H9 (cell line): Measurements from ENCODE around the gene DCBLD1. TPM values are rescaled to one million over a fixed set of nuclear protein-coding genes. Genes with fewer than 3 reads are reported as not detected.

Experiments
- DNase-seq: peaks from one replicate; pipeline ENCODE4 v3.0.0-alpha.2; 2017
- H2AFZ ChIP-seq: one replicate; pipeline ENCODE4 v1.6.1; 2013; ENCODE audit warnings: mild to moderate bottlenecking, low read length, control low read depth, moderate library complexity
- H2AK5ac ChIP-seq: 2 replicates; pipeline ENCODE4 v1.6.1; 2013; ENCODE audit warnings: low read length, control low read depth, mixed read lengths; ENCODE audit not compliant: insufficient read length
- H2BK120ac ChIP-seq: one replicate; pipeline ENCODE4 v1.6.1; 2013; ENCODE audit warnings: low read depth, mild to moderate bottlenecking, low read length, control low read depth, inconsistent platforms; ENCODE audit not compliant: poor library complexity, severe bottlenecking
- H2BK12ac ChIP-seq: 2 replicates; pipeline ENCODE4 v1.6.1; 2013; ENCODE audit warnings: low read length, control low read depth, mixed read lengths, low read depth; ENCODE audit not compliant: insufficient read length
- H2BK15ac ChIP-seq: 2 replicates; pipeline ENCODE4 v1.6.1; 2013; ENCODE audit warnings: low read depth, low read length, control low read depth
- H2BK20ac ChIP-seq: one replicate; pipeline ENCODE4 v1.6.1; 2013; ENCODE audit warnings: low read depth, mild to moderate bottlenecking, low read length, control low read depth, inconsistent platforms; ENCODE audit not compliant: poor library complexity, severe bottlenecking
- H2BK5ac ChIP-seq: 2 replicates; pipeline ENCODE4 v1.6.1; 2013; ENCODE audit warnings: low read length, control low read depth, mixed read lengths; ENCODE audit not compliant: insufficient read length
- H3K14ac ChIP-seq: 2 replicates; pipeline ENCODE4 v1.6.1; 2013; ENCODE audit warnings: low read length, control low read depth; ENCODE audit not compliant: insufficient read depth
- H3K18ac ChIP-seq: 2 replicates; pipeline ENCODE4 v1.6.1; 2013; ENCODE audit warnings: low read depth, mild to moderate bottlenecking, mixed read lengths, low read length, control low read depth; ENCODE audit not compliant: insufficient read length
- H3K23ac ChIP-seq: 2 replicates; pipeline ENCODE4 v1.6.1; 2013; ENCODE audit warnings: low read length, control low read depth, mixed read lengths, low read depth; ENCODE audit not compliant: insufficient read length
- H3K23me2 ChIP-seq: 2 replicates; pipeline ENCODE4 v1.6.1; 2013; ENCODE audit warnings: low read depth, mild to moderate bottlenecking, mixed read lengths, low read length, control low read depth; ENCODE audit not compliant: insufficient read length, poor library complexity, severe bottlenecking
- H3K27ac ChIP-seq: 2 replicates; pipeline ENCODE4 v1.5.1; 2013; ENCODE audit warnings: low read length, control low read depth, mixed read lengths, low read depth; ENCODE audit not compliant: insufficient read length
- H3K27me3 ChIP-seq: 2 replicates; pipeline ENCODE4 v1.6.1; 2013; ENCODE audit warnings: low read length, control low read depth, inconsistent platforms; ENCODE audit not compliant: insufficient read depth
- H3K4ac ChIP-seq: 2 replicates; pipeline ENCODE4 v1.6.1; 2013; ENCODE audit warnings: low read depth, mild to moderate bottlenecking, control low read depth, inconsistent platforms, low read length, moderate library complexity
- H3K4me1 ChIP-seq: 2 replicates; pipeline ENCODE4 v1.6.1; 2013; ENCODE audit warnings: low read length, control low read depth, inconsistent platforms; ENCODE audit not compliant: insufficient read depth
- H3K4me2 ChIP-seq: 2 replicates; pipeline ENCODE4 v1.6.1; 2013; ENCODE audit warnings: low read length, control low read depth, mixed read lengths; ENCODE audit not compliant: insufficient read length, insufficient read depth
- H3K56ac ChIP-seq: 2 replicates; pipeline ENCODE4 v1.6.1; 2013; ENCODE audit warnings: low read depth, mild to moderate bottlenecking, mixed read lengths, low read length, control low read depth; ENCODE audit not compliant: insufficient read length
- H3K79me1 ChIP-seq: 2 replicates; pipeline ENCODE4 v1.6.1; 2013; ENCODE audit warnings: low read depth, mild to moderate bottlenecking, moderate library complexity, low read length, control low read depth, inconsistent platforms; ENCODE audit not compliant: insufficient read depth, poor library complexity, severe bottlenecking
- H3K79me2 ChIP-seq: 2 replicates; pipeline ENCODE4 v1.6.1; 2013; ENCODE audit warnings: low read length, control low read depth, inconsistent platforms; ENCODE audit not compliant: insufficient read depth
- H3K9ac ChIP-seq: 2 replicates; pipeline ENCODE4 v1.6.1; 2013; ENCODE audit warnings: low read length, control low read depth, mixed read lengths; ENCODE audit not compliant: insufficient read length; ENCODE audit errors: extremely low read depth
- H3K9me3 ChIP-seq: one replicate; pipeline ENCODE4 v1.6.1; 2013; ENCODE audit warnings: low read depth, low read length, inconsistent platforms; ENCODE audit not compliant: control insufficient read depth
- H3T11ph ChIP-seq: one replicate; pipeline ENCODE4 v1.6.1; 2013; ENCODE audit warnings: mild to moderate bottlenecking, low read length, control low read depth, inconsistent platforms
- H4K20me1 ChIP-seq: one replicate; pipeline ENCODE4 v1.6.1; 2013; ENCODE audit not compliant: control insufficient read depth, insufficient read length, insufficient read depth
- H4K5ac ChIP-seq: 2 replicates; pipeline ENCODE4 v1.6.1; 2013; ENCODE audit warnings: low read depth, mild to moderate bottlenecking, mixed read lengths, low read length, control low read depth; ENCODE audit not compliant: insufficient read length
- H4K8ac ChIP-seq: replicated peaks from 2 replicates; pipeline ENCODE4 v1.6.1; 2013; ENCODE audit warnings: low read length, control low read depth, mixed read lengths, low read depth; ENCODE audit not compliant: insufficient read length
- H4K91ac ChIP-seq: 2 replicates; pipeline ENCODE4 v1.6.1; 2013; ENCODE audit warnings: low read depth, mild to moderate bottlenecking, moderate library complexity, mixed read lengths, low read length, control low read depth; ENCODE audit not compliant: insufficient read length
- H3K27ac Mint-ChIP-seq, 3 experiments: 2 replicates in 2 of 3; 3 replicates in 1 of 3; pipeline ENCODE4 v1.8.0; 2020 to 2021; ENCODE audit warnings: mixed read lengths in 3 of 3, mild to moderate bottlenecking in 1 of 3, moderate library complexity in 1 of 3
- H3K27me3 Mint-ChIP-seq: 2 replicates; pipeline ENCODE4 v1.8.0; 2021; ENCODE audit warnings: low read depth, mild to moderate bottlenecking, moderate library complexity, mixed read lengths
- H3K36me3 Mint-ChIP-seq, 3 experiments: 2 replicates in 2 of 3; 3 replicates in 1 of 3; pipeline ENCODE4 v1.8.0; 2020 to 2021; ENCODE audit warnings: low read depth in 3 of 3, mixed read lengths in 3 of 3; ENCODE audit not compliant: insufficient read depth in 1 of 3
- H3K4me1 Mint-ChIP-seq, 2 experiments: 2 replicates each; pipeline ENCODE4 v1.8.0; 2020; ENCODE audit warnings: mixed read lengths in 2 of 2
- H3K4me3 Mint-ChIP-seq, 2 experiments: 2 replicates in 1 of 2; 3 replicates in 1 of 2; pipeline ENCODE4 v1.8.0; 2020 to 2021; ENCODE audit warnings: mild to moderate bottlenecking in 2 of 2, mixed read lengths in 2 of 2, moderate library complexity in 1 of 2
- H3K9me3 Mint-ChIP-seq, 2 experiments: 2 replicates in 1 of 2; 3 replicates in 1 of 2; pipeline ENCODE4 v1.8.0; 2020; ENCODE audit warnings: mild to moderate bottlenecking in 2 of 2, mixed read lengths in 2 of 2, moderate library complexity in 1 of 2
- WGBS: extraction: QIAGEN DNeasy Blood & Tissue Kit; methylation state at CpG from one replicate; pipeline ENCODE4 v1.1.7; 2013; ENCODE audit warnings: missing lambda C conversion rate, low lambda C conversion rate, mixed read lengths; ENCODE audit not compliant: insufficient read length; ENCODE audit errors: extremely low coverage; 5-methylcytosine and 5-hydroxymethylcytosine counted together
- total RNA-seq: library from RNA; stranded (reverse); gene quantifications from 2 replicates; pipeline ENCODE4 v1.2.1, GENCODE V29; 2021
- TF ChIP-seq, protein P1 (sequence below): fragments of 200-600 bp; sonication (generic); conservative IDR thresholded peaks from 3 replicates; pipeline ENCODE4 v1.8.0; 2021; ENCODE audit warnings: antibody characterized with exemption, mild to moderate bottlenecking

The DCBLD1 gene
- total RNA-seq, 1 experiment from 2014 or later, result 10.1 TPM

DNA sequence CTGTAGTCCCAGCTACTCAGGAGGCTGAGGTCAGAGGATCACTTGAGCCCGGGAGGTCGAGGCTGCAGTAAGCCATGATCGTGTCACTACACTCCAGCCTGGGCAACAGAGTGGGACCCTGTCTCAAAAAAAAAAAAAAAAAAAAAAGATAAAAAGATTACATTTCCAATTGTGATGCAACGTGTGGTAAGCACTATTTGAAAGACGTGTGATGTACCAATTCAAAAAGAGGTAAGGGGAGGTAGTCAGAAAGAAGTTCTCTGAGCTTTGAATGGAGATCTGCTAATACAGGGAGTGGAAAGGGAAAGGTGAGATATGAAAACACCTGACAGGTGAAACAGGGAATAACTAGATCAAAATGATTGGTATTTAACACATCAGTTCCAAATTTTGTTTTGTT lies 108.0 kb downstream of the DCBLD1 start:
- H3K27me3 Mint-ChIP-seq, result no peaks in the 10 kb centered on the region
- no peak overlapping the region for H2AFZ ChIP-seq
- H2BK15ac ChIP-seq, result no peak overlapping the region
- H4K20me1 ChIP-seq, result no peaks in the 10 kb centered on the region
- H3K4me3 Mint-ChIP-seq, result no peak overlapping the region
- H3K4me1 ChIP-seq, result no peaks in the 10 kb centered on the region
- H3K79me2 ChIP-seq, result no peaks in the 10 kb centered on the region; the same call in 1 of the 2 replicates
- H3K9ac ChIP-seq, result no peak overlapping the region
- H3T11ph ChIP-seq, result no peak overlapping the region
- H4K8ac ChIP-seq, result no peak overlapping the region
- H3K9me3 Mint-ChIP-seq, result no peaks in the 10 kb centered on the region
- H3K27ac Mint-ChIP-seq, result no peak overlapping the region
- no peak overlapping the region for H3K4ac ChIP-seq
- H3K27ac ChIP-seq, result no peak overlapping the region
- no peak overlapping the region for H2BK20ac ChIP-seq
- H3K79me1 ChIP-seq, result no peaks in the 10 kb centered on the region
- H2BK5ac ChIP-seq, result no peak overlapping the region
- no peak overlapping the region for H3K56ac ChIP-seq
- no peak overlapping the region for H2AK5ac ChIP-seq
- DNase-seq, result no peak
- no peak overlapping the region for H3K23ac ChIP-seq
- H3K4me2 ChIP-seq, result no peak overlapping the region
- no CpG with 5 or more reads among the region's 5 CpGs for WGBS
- H3K4me1 Mint-ChIP-seq, result no peaks in the 10 kb centered on the region
- H3K36me3 Mint-ChIP-seq, result peaks cover 9 to 18% (median 11%) of the 10 kb centered on the region in 3 experiments; a peak in 6 of 7 replicates
- no peak overlapping the region for H4K5ac ChIP-seq
- H3K14ac ChIP-seq, result no peak overlapping the region
- no peaks in the 10 kb centered on the region for H3K27me3 ChIP-seq
- TF ChIP-seq, protein P1, sequence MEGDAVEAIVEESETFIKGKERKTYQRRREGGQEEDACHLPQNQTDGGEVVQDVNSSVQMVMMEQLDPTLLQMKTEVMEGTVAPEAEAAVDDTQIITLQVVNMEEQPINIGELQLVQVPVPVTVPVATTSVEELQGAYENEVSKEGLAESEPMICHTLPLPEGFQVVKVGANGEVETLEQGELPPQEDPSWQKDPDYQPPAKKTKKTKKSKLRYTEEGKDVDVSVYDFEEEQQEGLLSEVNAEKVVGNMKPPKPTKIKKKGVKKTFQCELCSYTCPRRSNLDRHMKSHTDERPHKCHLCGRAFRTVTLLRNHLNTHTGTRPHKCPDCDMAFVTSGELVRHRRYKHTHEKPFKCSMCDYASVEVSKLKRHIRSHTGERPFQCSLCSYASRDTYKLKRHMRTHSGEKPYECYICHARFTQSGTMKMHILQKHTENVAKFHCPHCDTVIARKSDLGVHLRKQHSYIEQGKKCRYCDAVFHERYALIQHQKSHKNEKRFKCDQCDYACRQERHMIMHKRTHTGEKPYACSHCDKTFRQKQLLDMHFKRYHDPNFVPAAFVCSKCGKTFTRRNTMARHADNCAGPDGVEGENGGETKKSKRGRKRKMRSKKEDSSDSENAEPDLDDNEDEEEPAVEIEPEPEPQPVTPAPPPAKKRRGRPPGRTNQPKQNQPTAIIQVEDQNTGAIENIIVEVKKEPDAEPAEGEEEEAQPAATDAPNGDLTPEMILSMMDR, result no peak
- H3K18ac ChIP-seq, result no peak overlapping the region
- no peak overlapping the region for H2BK120ac ChIP-seq
- H3K23me2 ChIP-seq, result no peaks in the 10 kb centered on the region
- no peaks in the 10 kb centered on the region for H3K9me3 ChIP-seq
- H2BK12ac ChIP-seq, result no peak overlapping the region
- H4K91ac ChIP-seq, result no peak overlapping the region
